ENCODE results near the gene CLDN14. TPM values are rescaled to one million over a fixed set of nuclear protein-coding genes. Genes with fewer than 3 reads are reported as not detected.

Gene CLDN14
- total RNA-seq, 2 experiments from 2014 or later = not detected

GRCh38 chr21:36472377-36472776 lies 7.5 kb downstream of the CLDN14 start:
- no peak for DNase-seq
- Mint-ChIP-seq H3K4me1 (ENCODE audit: low read depth) (no peaks in the 10 kb centered on the region), H3K9me3 (no peaks in the 10 kb centered on the region), H3K36me3 (ENCODE audit: low read depth) (no peaks in the 10 kb centered on the region), H3K4me3 (no peak overlapping the region), H3K27me3 (peaks cover 4% of the 10 kb centered on the region), H3K27ac (no peak overlapping the region)
- Histone ChIP-seq H3K9me3 (ENCODE audit: control insufficient read depth in 1 of 2, insufficient read depth in 1 of 2, low read length in 2 of 2) (peaks cover 0 to 7% of the 10 kb centered on the region in 2 experiments), H3K27ac (ENCODE audit: low read depth in 1 of 2, low read length in 2 of 2) (no peak overlapping the region), H3K27me3 (ENCODE audit: control insufficient read depth in 1 of 2, insufficient read depth in 2 of 2, low read length in 2 of 2) (peaks cover 0 to 2% of the 10 kb centered on the region in 2 experiments), H3K4me1 (ENCODE audit: insufficient read depth, low read length) (no peaks in the 10 kb centered on the region), H3K4me3 (ENCODE audit: low read length) (no peak overlapping the region), H3K36me3 (ENCODE audit: insufficient read depth, low read length) (no peaks in the 10 kb centered on the region)
- no peak for ATAC-seq (ENCODE audit: poor library complexity)
- ChIA-PET CTCF (no interaction called here), POLR2A (no interaction called here)
- no peak for TF ChIP-seq CTCF (IDR thresholded peaks at IDR 0.05)
- intact Hi-C loops (cut with DNase I, micrococcal nuclease) = no loop called here

- Mint-ChIP-seq H3K27ac (no peak overlapping the region), H3K27me3 (peaks cover 4% of the 10 kb centered on the region), H3K9me3 (no peaks in the 10 kb centered on the region), H3K4me1 (ENCODE audit: low read depth) (no peaks in the 10 kb centered on the region), H3K4me3 (no peak overlapping the region), H3K36me3 (ENCODE audit: low read depth) (no peaks in the 10 kb centered on the region)
- TF ChIP-seq CTCF (IDR thresholded peaks at IDR 0.05) = no peak
- no peak overlapping the region for H3K27ac ChIP-seq (ENCODE audit: low read depth in 1 of 2, low read length in 2 of 2)
- POLR2A ChIA-PET = no interaction called here
- H3K4me1 ChIP-seq (ENCODE audit: insufficient read depth, low read length) = no peaks in the 10 kb centered on the region
- CTCF ChIA-PET = no interaction called here
- H3K36me3 ChIP-seq (ENCODE audit: insufficient read depth, low read length) = no peaks in the 10 kb centered on the region
- ATAC-seq (ENCODE audit: poor library complexity) = no peak
- H3K4me3 ChIP-seq (ENCODE audit: low read length) = no peak overlapping the region
- intact Hi-C loops (cut with DNase I, micrococcal nuclease) = no loop called here
- peaks cover 0 to 2% of the 10 kb centered on the region in 2 experiments for H3K27me3 ChIP-seq (ENCODE audit: control insufficient read depth in 1 of 2, insufficient read depth in 2 of 2, low read length in 2 of 2)
- H3K9me3 ChIP-seq (ENCODE audit: control insufficient read depth in 1 of 2, insufficient read depth in 1 of 2, low read length in 2 of 2) = peaks cover 0 to 7% of the 10 kb centered on the region in 2 experiments
- no peak for DNase-seq
Observed at GRCh38 chr21:36471254-36471723, 8.6 kb downstream of the CLDN14 start.

GRCh38 chr21:36470294-36470693 lies 9.6 kb downstream of the CLDN14 start:
- TF ChIP-seq CTCF (IDR thresholded peaks at IDR 0.05) = no peak
- H3K4me3 Mint-ChIP-seq = no peak overlapping the region
- no peak overlapping the region for H3K27ac Mint-ChIP-seq
- Histone ChIP-seq H3K4me3 (ENCODE audit: low read length) (no peak overlapping the region), H3K4me1 (ENCODE audit: insufficient read depth, low read length) (no peaks in the 10 kb centered on the region), H3K9me3 (ENCODE audit: control insufficient read depth in 1 of 2, insufficient read depth in 1 of 2, low read length in 2 of 2) (peaks cover 0 to 7% of the 10 kb centered on the region in 2 experiments), H3K27ac (ENCODE audit: low read depth in 1 of 2, low read length in 2 of 2) (no peak overlapping the region), H3K36me3 (ENCODE audit: insufficient read depth, low read length) (no peaks in the 10 kb centered on the region), H3K27me3 (ENCODE audit: control insufficient read depth in 1 of 2, insufficient read depth in 2 of 2, low read length in 2 of 2) (peaks cover 0 to 2% of the 10 kb centered on the region in 2 experiments)
- H3K9me3 Mint-ChIP-seq = no peaks in the 10 kb centered on the region
- ATAC-seq (ENCODE audit: poor library complexity) = no peak
- H3K36me3 Mint-ChIP-seq (ENCODE audit: low read depth) = no peaks in the 10 kb centered on the region
- ChIA-PET CTCF (no interaction called here), POLR2A (no interaction called here)
- peaks cover 7% of the 10 kb centered on the region for H3K27me3 Mint-ChIP-seq
- H3K4me1 Mint-ChIP-seq (ENCODE audit: low read depth) = no peaks in the 10 kb centered on the region
- DNase-seq = no peak
- intact Hi-C loops (cut with DNase I, micrococcal nuclease) = no loop called here

Measured in CD4-positive, alpha-beta T cell (primary cell).